Natural killer cell (primary cell): ENCODE results near the gene LIPG. TPM values are rescaled to one million over a fixed set of nuclear protein-coding genes. Genes with fewer than 3 reads are reported as not detected.

Experiments used
- ATAC-seq, 3 donors: fragments of 150-1000 bp in 2 of 3; fragments of 200-7000 bp in 1 of 3; cut with Tn5 transposase; 1 replicate in 1 of 3; 2 replicates in 2 of 3; pipeline ENCODE4 v1.10.0; 2021; ENCODE audit warnings: mild to moderate bottlenecking in 2 of 3, moderate library complexity in 2 of 3
- DNase-seq, 2 donors: peaks; one replicate each; pipeline versions ENCODE4 v3.0.0 to v3.0.0-alpha.2; 2013 to 2021; ENCODE audit warnings: mixed read lengths in 1 of 2
- H3K27ac ChIP-seq: one replicate; pipeline ENCODE4 v1.5.1; 2013; ENCODE audit warnings: mild to moderate bottlenecking, low read length
- H3K27me3 ChIP-seq: one replicate; pipeline ENCODE4 v1.6.1; 2013; ENCODE audit warnings: low read length; ENCODE audit not compliant: control insufficient read depth, insufficient read depth
- H3K36me3 ChIP-seq: one replicate; pipeline ENCODE4 v1.6.1; 2013; ENCODE audit warnings: low read length; ENCODE audit not compliant: control insufficient read depth, insufficient read depth
- H3K4me1 ChIP-seq: one replicate; pipeline ENCODE4 v1.6.1; 2013; ENCODE audit warnings: low read length; ENCODE audit not compliant: control insufficient read depth, insufficient read depth
- H3K4me3 ChIP-seq: one replicate; pipeline ENCODE4 v1.5.1; 2013; ENCODE audit warnings: low read length
- H3K9me3 ChIP-seq: one replicate; pipeline ENCODE4 v1.6.1; 2013; ENCODE audit warnings: low read length; ENCODE audit not compliant: control insufficient read depth, insufficient read depth
- H3K27ac Mint-ChIP-seq, 2 donors: one replicate each; pipeline ENCODE4 v1.8.0; 2022; ENCODE audit warnings: mild to moderate bottlenecking in 2 of 2, mixed read lengths in 2 of 2, moderate library complexity in 1 of 2
- H3K27me3 Mint-ChIP-seq, 2 donors: one replicate each; pipeline ENCODE4 v1.8.0; 2022; ENCODE audit warnings: low read depth in 2 of 2, mixed read lengths in 2 of 2
- H3K36me3 Mint-ChIP-seq: one replicate; pipeline ENCODE4 v1.8.0; 2022; ENCODE audit warnings: mixed read lengths
- H3K4me1 Mint-ChIP-seq, 2 donors: one replicate each; pipeline ENCODE4 v1.8.0; 2022; ENCODE audit warnings: mixed read lengths in 2 of 2
- H3K4me3 Mint-ChIP-seq: one replicate; pipeline ENCODE4 v1.8.0; 2022; ENCODE audit warnings: mild to moderate bottlenecking, moderate library complexity, mixed read lengths
- H3K9me3 Mint-ChIP-seq, 2 donors: one replicate each; pipeline ENCODE4 v1.8.0; 2022; ENCODE audit warnings: mixed read lengths in 2 of 2
- WGBS: methylation state at CpG from one replicate; pipeline ENCODE4 v1.1.7; 2013; ENCODE audit warnings: missing lambda C conversion rate; ENCODE audit not compliant: insufficient coverage; 5-methylcytosine and 5-hydroxymethylcytosine counted together
- intact Hi-C: fragments of 100-400 bp; cut with micrococcal nuclease; formaldehyde crosslinking; loops from one replicate; pipeline ENCODE4 v1.14.2; 2022
- total RNA-seq, 4 donors: library from RNA; stranded (reverse); fragments of 120-200 nt in 1 of 4; gene quantifications; one replicate each; pipeline versions ENCODE4 v1.2.3 to v1.2.4, GENCODE V29; 2013 to 2022
- TF ChIP-seq, protein P1 (sequence below): fragments of 200-600 bp; IDR thresholded peaks from one replicate; pipeline ENCODE4 v1.8.0; 2022; ENCODE audit warnings: antibody characterized with exemption

LIPG gene
- total RNA-seq, 3 donors from 2014 or later (not counting 1 experiment from before 2014, with no cell fraction given): 0.48 TPM; not detected in 2

DNA sequence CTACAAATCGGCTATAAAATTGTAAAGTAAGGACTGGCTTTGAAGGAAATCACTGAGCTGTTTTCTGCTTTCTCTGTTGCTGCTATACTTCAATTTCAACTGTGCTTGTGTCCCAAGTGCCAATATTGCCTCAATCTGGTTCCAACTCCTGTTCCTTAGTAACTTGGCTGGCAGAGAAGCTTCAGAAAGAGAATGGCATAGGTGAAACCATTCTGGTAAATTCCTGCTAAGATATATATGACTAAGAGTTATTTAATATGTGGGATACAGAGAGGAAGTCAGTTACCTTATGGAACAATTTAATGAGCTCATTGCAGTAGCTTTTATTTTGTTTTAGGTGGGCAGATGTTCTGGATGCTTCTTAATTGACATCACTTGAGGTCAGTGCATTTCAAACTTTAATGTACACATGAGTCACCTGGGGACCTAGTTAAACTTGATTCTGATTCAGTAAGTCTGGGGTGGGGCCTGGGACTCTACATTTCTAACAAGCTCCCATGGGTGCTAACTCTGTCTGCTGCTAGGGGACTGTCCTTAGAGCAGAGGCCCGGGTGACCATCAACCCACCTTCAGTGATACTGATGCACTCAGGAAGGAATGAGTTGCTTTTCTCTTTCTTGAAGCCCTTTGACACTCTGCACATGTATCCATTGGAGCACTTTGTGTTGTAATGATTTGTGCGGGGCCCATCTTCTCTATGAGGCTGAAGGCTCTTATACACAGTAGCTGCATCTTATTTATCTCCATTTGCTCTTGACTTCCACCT lies 47.6 kb downstream of the LIPG start:
- H3K4me1 ChIP-seq: no peaks in the 10 kb centered on the region
- Mint-ChIP-seq H3K9me3 (peaks cover 3 to 4% of the 10 kb centered on the region in 2 donors), H3K4me1 (no peaks in the 10 kb centered on the region), H3K4me3 (no peak overlapping the region), H3K27me3 (peaks cover 18% of the 10 kb centered on the region in 2 donors), H3K27ac (no peak overlapping the region), H3K36me3 (peaks cover 12% of the 10 kb centered on the region)
- no peaks in the 10 kb centered on the region for H3K27me3 ChIP-seq
- no peaks in the 10 kb centered on the region for H3K36me3 ChIP-seq
- H3K27ac ChIP-seq: no peak overlapping the region
- intact Hi-C loops: no loop called here
- ATAC-seq (no peak), DNase-seq (no peak)
- no peak overlapping the region for H3K4me3 ChIP-seq
- TF ChIP-seq, protein P1, sequence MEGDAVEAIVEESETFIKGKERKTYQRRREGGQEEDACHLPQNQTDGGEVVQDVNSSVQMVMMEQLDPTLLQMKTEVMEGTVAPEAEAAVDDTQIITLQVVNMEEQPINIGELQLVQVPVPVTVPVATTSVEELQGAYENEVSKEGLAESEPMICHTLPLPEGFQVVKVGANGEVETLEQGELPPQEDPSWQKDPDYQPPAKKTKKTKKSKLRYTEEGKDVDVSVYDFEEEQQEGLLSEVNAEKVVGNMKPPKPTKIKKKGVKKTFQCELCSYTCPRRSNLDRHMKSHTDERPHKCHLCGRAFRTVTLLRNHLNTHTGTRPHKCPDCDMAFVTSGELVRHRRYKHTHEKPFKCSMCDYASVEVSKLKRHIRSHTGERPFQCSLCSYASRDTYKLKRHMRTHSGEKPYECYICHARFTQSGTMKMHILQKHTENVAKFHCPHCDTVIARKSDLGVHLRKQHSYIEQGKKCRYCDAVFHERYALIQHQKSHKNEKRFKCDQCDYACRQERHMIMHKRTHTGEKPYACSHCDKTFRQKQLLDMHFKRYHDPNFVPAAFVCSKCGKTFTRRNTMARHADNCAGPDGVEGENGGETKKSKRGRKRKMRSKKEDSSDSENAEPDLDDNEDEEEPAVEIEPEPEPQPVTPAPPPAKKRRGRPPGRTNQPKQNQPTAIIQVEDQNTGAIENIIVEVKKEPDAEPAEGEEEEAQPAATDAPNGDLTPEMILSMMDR: no peak
- 89% methylated on average over 2 of the region's 3 CpGs for WGBS
- peaks cover 3% of the 10 kb centered on the region for H3K9me3 ChIP-seq

DNA sequence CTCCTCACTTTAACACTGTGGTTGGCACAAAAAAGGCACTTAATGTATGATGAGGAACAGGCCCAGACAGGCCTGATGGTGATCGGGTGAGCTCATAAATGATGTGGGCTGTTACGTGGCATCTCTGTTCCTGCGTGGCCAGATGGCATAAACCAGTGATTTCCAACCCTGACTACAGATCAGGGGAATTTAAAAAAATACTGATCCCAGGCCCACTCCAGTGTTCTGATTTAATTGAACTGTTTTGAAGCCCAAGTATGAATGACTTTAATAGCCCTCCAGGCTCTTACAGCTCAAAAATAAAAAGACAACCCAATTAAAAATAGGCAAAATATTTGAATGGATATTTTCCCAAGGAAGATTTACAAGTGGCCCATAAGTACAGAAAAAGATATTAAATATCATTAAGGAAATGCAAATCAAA lies 48.2 kb downstream of the LIPG start:
- TF ChIP-seq, protein P1: no peak
- H3K4me1 ChIP-seq: no peaks in the 10 kb centered on the region
- H3K27ac Mint-ChIP-seq: no peak overlapping the region
- intact Hi-C loops: no loop called here
- H3K4me3 ChIP-seq: no peak overlapping the region
- 93% methylated on average over 3 of the region's 3 CpGs for WGBS
- no peaks in the 10 kb centered on the region for H3K36me3 ChIP-seq
- H3K27me3 Mint-ChIP-seq: peaks cover 12 to 18% of the 10 kb centered on the region in 2 donors
- ATAC-seq (no peak), DNase-seq (no peak)
- no peaks in the 10 kb centered on the region for H3K27me3 ChIP-seq
- peaks cover 7% of the 10 kb centered on the region for H3K36me3 Mint-ChIP-seq
- H3K4me3 Mint-ChIP-seq: no peak overlapping the region
- no peaks in the 10 kb centered on the region for H3K4me1 Mint-ChIP-seq
- peaks cover 3 to 4% of the 10 kb centered on the region in 2 donors for H3K9me3 Mint-ChIP-seq
- peaks cover 3% of the 10 kb centered on the region for H3K9me3 ChIP-seq
- no peak overlapping the region for H3K27ac ChIP-seq

GRCh38 chr18:49611316-49611715 lies 49.5 kb downstream of the LIPG start:
- Mint-ChIP-seq H3K27me3 (peaks cover 0 to 13% of the 10 kb centered on the region in 2 donors), H3K4me3 (no peak overlapping the region), H3K36me3 (no peaks in the 10 kb centered on the region), H3K4me1 (peaks cover 0 to 4% of the 10 kb centered on the region in 2 donors), H3K9me3 (no peaks in the 10 kb centered on the region), H3K27ac (no peak overlapping the region)
- Histone ChIP-seq H3K9me3 (no peaks in the 10 kb centered on the region), H3K36me3 (no peaks in the 10 kb centered on the region), H3K4me1 (no peaks in the 10 kb centered on the region), H3K4me3 (no peak overlapping the region), H3K27ac (no peak overlapping the region), H3K27me3 (no peaks in the 10 kb centered on the region)
- WGBS: 88% methylated on average over 3 of the region's 3 CpGs
- ATAC-seq: no peak
- intact Hi-C loops: no loop called here
- TF ChIP-seq, protein P1: no peak
- no peak for DNase-seq
